ENCODE data around the gene ABCB4. TPM values are rescaled to one million over a fixed set of nuclear protein-coding genes. Genes with fewer than 3 reads are reported as not detected.

The ABCB4 gene
- total RNA-seq, 1 experiment from 2014 or later, result 0.20 TPM

DNA sequence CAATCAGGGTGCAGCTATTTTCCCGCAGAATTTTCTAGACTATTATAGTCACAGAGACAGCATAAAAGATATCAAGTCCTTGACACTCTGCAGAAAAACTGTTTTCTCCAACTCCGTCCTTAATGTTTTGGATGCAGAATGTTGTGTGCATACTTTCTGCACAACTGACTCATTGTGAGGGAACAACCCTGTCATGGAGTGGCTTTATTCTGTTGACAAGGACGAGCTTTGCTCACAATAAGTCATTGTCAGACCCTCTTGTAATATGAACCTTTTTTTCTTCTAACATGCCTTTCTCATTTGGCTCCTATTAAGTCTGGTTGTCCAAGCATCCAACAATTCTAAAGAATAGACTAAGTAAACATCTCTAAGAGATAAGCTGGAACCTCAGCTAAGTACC is 17.3 kb downstream of the ABCB4 start:
- no peak overlapping the region for H2BK120ac ChIP-seq (ENCODE audit: low read depth, low read length, poor library complexity, severe bottlenecking)
- no peak overlapping the region for H4K8ac ChIP-seq (replicated peaks; ENCODE audit: insufficient read length, low read depth, low read length)
- no peak overlapping the region for H3K4me2 ChIP-seq (ENCODE audit: insufficient read depth, insufficient read length, low read length)
- no peaks in the 10 kb centered on the region; the same call in 1 of the 2 replicates for H3K4me1 ChIP-seq (ENCODE audit: insufficient read depth, low read length)
- no peak overlapping the region for H2BK20ac ChIP-seq (ENCODE audit: low read depth, low read length, poor library complexity, severe bottlenecking)
- H2AFZ ChIP-seq (ENCODE audit: low read length), result no peak overlapping the region
- no peak overlapping the region for H3K23ac ChIP-seq (ENCODE audit: insufficient read length, low read depth, low read length)
- no peaks in the 10 kb centered on the region for H3K23me2 ChIP-seq (ENCODE audit: insufficient read length, low read depth, low read length, poor library complexity, severe bottlenecking)
- no peak overlapping the region for H2BK15ac ChIP-seq (ENCODE audit: low read depth, low read length)
- no peaks in the 10 kb centered on the region for H3K79me1 ChIP-seq (ENCODE audit: insufficient read depth, low read depth, low read length, poor library complexity, severe bottlenecking)
- no peak overlapping the region for H3K27ac Mint-ChIP-seq
- H3K4me3 Mint-ChIP-seq, result no peak overlapping the region
- no peak overlapping the region for H3K9ac ChIP-seq (ENCODE audit: extremely low read depth, insufficient read length, low read length)
- TF ChIP-seq, protein P1, sequence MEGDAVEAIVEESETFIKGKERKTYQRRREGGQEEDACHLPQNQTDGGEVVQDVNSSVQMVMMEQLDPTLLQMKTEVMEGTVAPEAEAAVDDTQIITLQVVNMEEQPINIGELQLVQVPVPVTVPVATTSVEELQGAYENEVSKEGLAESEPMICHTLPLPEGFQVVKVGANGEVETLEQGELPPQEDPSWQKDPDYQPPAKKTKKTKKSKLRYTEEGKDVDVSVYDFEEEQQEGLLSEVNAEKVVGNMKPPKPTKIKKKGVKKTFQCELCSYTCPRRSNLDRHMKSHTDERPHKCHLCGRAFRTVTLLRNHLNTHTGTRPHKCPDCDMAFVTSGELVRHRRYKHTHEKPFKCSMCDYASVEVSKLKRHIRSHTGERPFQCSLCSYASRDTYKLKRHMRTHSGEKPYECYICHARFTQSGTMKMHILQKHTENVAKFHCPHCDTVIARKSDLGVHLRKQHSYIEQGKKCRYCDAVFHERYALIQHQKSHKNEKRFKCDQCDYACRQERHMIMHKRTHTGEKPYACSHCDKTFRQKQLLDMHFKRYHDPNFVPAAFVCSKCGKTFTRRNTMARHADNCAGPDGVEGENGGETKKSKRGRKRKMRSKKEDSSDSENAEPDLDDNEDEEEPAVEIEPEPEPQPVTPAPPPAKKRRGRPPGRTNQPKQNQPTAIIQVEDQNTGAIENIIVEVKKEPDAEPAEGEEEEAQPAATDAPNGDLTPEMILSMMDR (conservative IDR thresholded peaks at IDR 0.05), result no peak
- no peaks in the 10 kb centered on the region for H3K79me2 ChIP-seq (ENCODE audit: insufficient read depth, low read length)
- H3K56ac ChIP-seq (ENCODE audit: insufficient read length, low read depth, low read length), result no peak overlapping the region
- no peak overlapping the region for H4K5ac ChIP-seq (ENCODE audit: insufficient read length, low read depth, low read length)
- no CpG with 5 or more reads among the region's 3 CpGs for WGBS (ENCODE audit: extremely low coverage, insufficient read length, low lambda C conversion rate)
- no peak overlapping the region for H3K18ac ChIP-seq (ENCODE audit: insufficient read length, low read depth, low read length)
- H3K27me3 Mint-ChIP-seq (ENCODE audit: low read depth), result no peaks in the 10 kb centered on the region
- no peak overlapping the region for H3K27ac ChIP-seq (ENCODE audit: insufficient read length, low read depth, low read length)
- no peak overlapping the region for H2BK12ac ChIP-seq (ENCODE audit: insufficient read length, low read depth, low read length)
- DNase-seq, result no peak
- no peak overlapping the region for H4K91ac ChIP-seq (ENCODE audit: insufficient read length, low read depth, low read length)
- no peaks in the 10 kb centered on the region for H4K20me1 ChIP-seq (ENCODE audit: control insufficient read depth, insufficient read depth, insufficient read length)
- no peak overlapping the region for H2AK5ac ChIP-seq (ENCODE audit: insufficient read length, low read length)
- no peak overlapping the region for H3K4ac ChIP-seq (ENCODE audit: low read depth, low read length)
- no peaks in the 10 kb centered on the region for H3K27me3 ChIP-seq (ENCODE audit: insufficient read depth, low read length)
- H3K9me3 ChIP-seq (ENCODE audit: control insufficient read depth, low read depth, low read length), result no peaks in the 10 kb centered on the region
- peaks cover 2 to 9% of the 10 kb centered on the region in 2 experiments; a peak in 2 of 4 replicates for H3K4me1 Mint-ChIP-seq
- no peak overlapping the region for H3K14ac ChIP-seq (ENCODE audit: insufficient read depth, low read length)
- no peaks in the 10 kb centered on the region for H3K36me3 Mint-ChIP-seq (ENCODE audit: insufficient read depth in 1 of 3, low read depth in 3 of 3)
- H2BK5ac ChIP-seq (ENCODE audit: insufficient read length, low read length), result no peak overlapping the region
- no peaks in the 10 kb centered on the region for H3K9me3 Mint-ChIP-seq
- no peak overlapping the region for H3T11ph ChIP-seq (ENCODE audit: low read length)
